Measurements from ENCODE around the gene AFAP1L1.

AFAP1L1 gene

GRCh38 chr5:149271716-149272563 is at the start of gene AFAP1L1 (continued):
- peak; percentile 68 for TF ChIP-seq SP3 (tag by site-specific recombination; IDR thresholded peaks at IDR 0.05)
- TF ChIP-seq, protein P1, sequence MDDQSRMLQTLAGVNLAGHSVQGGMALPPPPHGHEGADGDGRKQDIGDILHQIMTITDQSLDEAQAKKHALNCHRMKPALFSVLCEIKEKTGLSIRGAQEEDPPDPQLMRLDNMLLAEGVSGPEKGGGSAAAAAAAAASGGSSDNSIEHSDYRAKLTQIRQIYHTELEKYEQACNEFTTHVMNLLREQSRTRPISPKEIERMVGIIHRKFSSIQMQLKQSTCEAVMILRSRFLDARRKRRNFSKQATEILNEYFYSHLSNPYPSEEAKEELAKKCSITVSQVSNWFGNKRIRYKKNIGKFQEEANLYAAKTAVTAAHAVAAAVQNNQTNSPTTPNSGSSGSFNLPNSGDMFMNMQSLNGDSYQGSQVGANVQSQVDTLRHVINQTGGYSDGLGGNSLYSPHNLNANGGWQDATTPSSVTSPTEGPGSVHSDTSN (CRISPR knock-in tag; IDR thresholded peaks at IDR 0.05): no peak
- no peak for TF ChIP-seq ZBTB6 (tag by site-specific recombination; IDR thresholded peaks at IDR 0.05)
- no peak for TF ChIP-seq ZNF174 (tag by site-specific recombination; IDR thresholded peaks at IDR 0.05)
- TF ChIP-seq MEIS1 (CRISPR knock-in tag; IDR thresholded peaks at IDR 0.05; ENCODE audit: borderline replicate concordance): no peak
- no peak for TF ChIP-seq ZNF785 (tag by site-specific recombination; IDR thresholded peaks at IDR 0.05)
- TF ChIP-seq ZNF610 (tag by site-specific recombination; IDR thresholded peaks at IDR 0.05; ENCODE audit: borderline replicate concordance): peak; percentile 97
- TF ChIP-seq GFI1B (tag by site-specific recombination; IDR thresholded peaks at IDR 0.05): no peak
- no peak for TF ChIP-seq ZNF585B (tag by site-specific recombination; IDR thresholded peaks at IDR 0.05)
- TF ChIP-seq ZFP69B (tag by site-specific recombination; IDR thresholded peaks at IDR 0.05): no peak; the same call in 1 of the 2 replicates
- TF ChIP-seq ZNF768 (tag by site-specific recombination; IDR thresholded peaks at IDR 0.05): no peak
- TF ChIP-seq ZNF621 (tag by site-specific recombination; IDR thresholded peaks at IDR 0.05): no peak
- TF ChIP-seq ZNF664 (tag by site-specific recombination; IDR thresholded peaks at IDR 0.05): no peak

GRCh38 chr5:149223081-149223848 is 48.4 kb upstream of the AFAP1L1 start:
- CTCF ChIA-PET: interaction anchor here (0.6 to 3.0 kb wide), 8 partner anchors 14 to 407 kb away, joined by 3 to 8 read pairs (median 3); partner anchors contain the start of gene ABLIM3
- POLR2A ChIA-PET: no interaction called here
- Histone ChIP-seq H3K4me1 (ENCODE audit: control insufficient read depth, insufficient read depth, low read length) (peaks cover 3% of the 10 kb centered on the region; the same call in 1 of the 2 replicates), H3K36me3 (ENCODE audit: control insufficient read depth in 2 of 2, insufficient read depth in 1 of 2, low read length in 2 of 2) (no peaks in the 10 kb centered on the region), H3K27ac (ENCODE audit: extremely low read depth, low read depth, low read length) (no peak overlapping the region), H3K4me3 (ENCODE audit: low read depth, low read length) (no peak overlapping the region), H3K9me3 (ENCODE audit: control insufficient read depth, insufficient read depth, low read depth, low read length) (no peaks in the 10 kb centered on the region)
- TF ChIP-seq ZNF398 (tag by site-specific recombination; IDR thresholded peaks at IDR 0.05): no peak
- no peak for TF ChIP-seq IKZF3 (tag by site-specific recombination; IDR thresholded peaks at IDR 0.05)
- TF ChIP-seq SCRT1 (tag by site-specific recombination; IDR thresholded peaks at IDR 0.05; ENCODE audit: borderline replicate concordance): peak; percentile 51; the same call in 1 of the 2 replicates
- TF ChIP-seq, protein P2, sequence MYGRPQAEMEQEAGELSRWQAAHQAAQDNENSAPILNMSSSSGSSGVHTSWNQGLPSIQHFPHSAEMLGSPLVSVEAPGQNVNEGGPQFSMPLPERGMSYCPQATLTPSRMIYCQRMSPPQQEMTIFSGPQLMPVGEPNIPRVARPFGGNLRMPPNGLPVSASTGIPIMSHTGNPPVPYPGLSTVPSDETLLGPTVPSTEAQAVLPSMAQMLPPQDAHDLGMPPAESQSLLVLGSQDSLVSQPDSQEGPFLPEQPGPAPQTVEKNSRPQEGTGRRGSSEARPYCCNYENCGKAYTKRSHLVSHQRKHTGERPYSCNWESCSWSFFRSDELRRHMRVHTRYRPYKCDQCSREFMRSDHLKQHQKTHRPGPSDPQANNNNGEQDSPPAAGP (tag by site-specific recombination; IDR thresholded peaks at IDR 0.05): no peak
- TF ChIP-seq SCRT2 (tag by site-specific recombination; IDR thresholded peaks at IDR 0.05): peak; percentile 70

Data from HEK293 (cell line).